T-helper 17 cell (primary cell): ENCODE results near the gene RTEL1. TPM values are rescaled to one million over a fixed set of nuclear protein-coding genes. Genes with fewer than 3 reads are reported as not detected.
"Not testable (repeated sequence)": the region's sequence is repeated elsewhere in the genome, so short reads cannot be mapped to it uniquely, and the experiment has no call there.

Source experiments
- ATAC-seq: fragments of 150-1000 bp; cut with Tn5 transposase; 2 replicates; pipeline ENCODE4 v1.10.0; 2021; ENCODE audit warnings: mild to moderate bottlenecking, moderate library complexity
- DNase-seq, 3 donors: peaks; one replicate each; pipeline versions ENCODE4 v3.0.0 to v3.0.0-alpha.2; 2020 to 2021
- H3K9me3 ChIP-seq: one replicate; pipeline ENCODE4 v1.7.0; 2013; ENCODE audit warnings: low read length, mild to moderate bottlenecking; ENCODE audit not compliant: control insufficient read depth, poor library complexity, severe bottlenecking
- H3K27ac Mint-ChIP-seq: one replicate; pipeline ENCODE4 v1.8.0; 2022; ENCODE audit warnings: mild to moderate bottlenecking, moderate library complexity, mixed read lengths
- H3K27me3 Mint-ChIP-seq: one replicate; pipeline ENCODE4 v1.8.0; 2022; ENCODE audit warnings: mixed read lengths
- H3K36me3 Mint-ChIP-seq: one replicate; pipeline ENCODE4 v1.8.0; 2022; ENCODE audit warnings: low read depth, mixed read lengths
- H3K4me1 Mint-ChIP-seq: one replicate; pipeline ENCODE4 v1.8.0; 2022; ENCODE audit warnings: mild to moderate bottlenecking, mixed read lengths
- H3K4me3 Mint-ChIP-seq: one replicate; pipeline ENCODE4 v1.8.0; 2022; ENCODE audit warnings: mild to moderate bottlenecking, moderate library complexity, mixed read lengths
- total RNA-seq, 4 donors: library from RNA in 2 of 4; stranded (reverse) in 2 of 4; gene quantifications; one replicate each; pipeline ENCODE4 v1.2.3 and lab custom pipeline; 2022 to 2026

RTEL1 gene
- total RNA-seq, 2 donors from 2014 or later: 30.7 to 35.0 TPM

GRCh38 chr20:63636752-63637628 is 21.1 kb upstream of the RTEL1 start:
- Mint-ChIP-seq H3K4me3 (peak overlapping the region; percentile 15), H3K27ac (peak overlapping the region; percentile 99), H3K36me3 (peaks cover 3% of the 10 kb centered on the region), H3K4me1 (peaks cover 27% of the 10 kb centered on the region), H3K27me3 (no peaks in the 10 kb centered on the region)
- DNase-seq (no peak), ATAC-seq (no peak)
- H3K9me3 ChIP-seq: no peaks in the 10 kb centered on the region

- Mint-ChIP-seq H3K4me3 (peak overlapping the region; percentile 90), H3K27me3 (no peaks in the 10 kb centered on the region), H3K4me1 (peaks cover 31% of the 10 kb centered on the region), H3K27ac (peak overlapping the region; percentile 99), H3K36me3 (peaks cover 3% of the 10 kb centered on the region)
- peak; percentile 50 for ATAC-seq
- no peaks in the 10 kb centered on the region for H3K9me3 ChIP-seq
- peak; percentile 50 to 64 (median 63) for DNase-seq
Observed at GRCh38 chr20:63639093-63639975, 18.8 kb upstream of the RTEL1 start.

DNA sequence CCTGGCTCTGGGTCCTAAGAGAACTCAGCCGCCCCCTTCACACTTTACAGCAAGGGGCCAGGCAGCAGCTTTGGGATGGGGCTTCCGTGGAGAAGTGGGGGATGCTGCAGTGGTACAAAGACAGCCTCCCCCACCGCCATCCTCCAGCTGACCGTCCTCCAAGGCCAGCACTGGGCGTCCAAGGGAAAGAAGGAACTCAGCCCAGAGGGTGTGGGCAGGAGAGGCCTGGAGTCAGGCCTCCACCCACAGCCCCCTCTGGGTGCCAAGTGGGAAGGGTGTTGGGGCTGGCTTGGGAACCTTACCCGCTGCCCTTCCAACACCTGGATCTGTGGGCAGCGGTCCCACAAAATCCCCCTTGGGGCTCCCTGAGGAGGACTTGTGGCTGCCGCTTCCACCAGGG is 18.0 kb upstream of the RTEL1 start:
- H3K9me3 ChIP-seq: no peaks in the 10 kb centered on the region
- ATAC-seq: no peak
- Mint-ChIP-seq H3K4me3 (peak overlapping the region; percentile 90), H3K36me3 (peaks cover 3% of the 10 kb centered on the region), H3K4me1 (peaks cover 33% of the 10 kb centered on the region), H3K27me3 (no peaks in the 10 kb centered on the region), H3K27ac (peak overlapping the region; percentile 99)
- no peak for DNase-seq

- peak overlapping the region; percentile 99 for H3K27ac Mint-ChIP-seq
- H3K4me1 Mint-ChIP-seq: peaks cover 29% of the 10 kb centered on the region
- not testable (repeated sequence) for H3K36me3 Mint-ChIP-seq, DNase-seq, ATAC-seq, H3K27me3 Mint-ChIP-seq, H3K9me3 ChIP-seq
- H3K4me3 Mint-ChIP-seq: peak overlapping the region; percentile 90
Observed at GRCh38 chr20:63640686-63641085, 17.4 kb upstream of the RTEL1 start.

GRCh38 chr20:63641146-63641791 is 16.8 kb upstream of the RTEL1 start:
- Mint-ChIP-seq H3K4me1 (peaks cover 26% of the 10 kb centered on the region), H3K27me3 (no peaks in the 10 kb centered on the region), H3K27ac (peak overlapping the region; percentile 41), H3K36me3 (peaks cover 6% of the 10 kb centered on the region), H3K4me3 (peak overlapping the region; percentile 90)
- peak; percentile 32 for ATAC-seq
- peak; percentile 35 to 44 (median 37) for DNase-seq
- H3K9me3 ChIP-seq: no peaks in the 10 kb centered on the region

DNA sequence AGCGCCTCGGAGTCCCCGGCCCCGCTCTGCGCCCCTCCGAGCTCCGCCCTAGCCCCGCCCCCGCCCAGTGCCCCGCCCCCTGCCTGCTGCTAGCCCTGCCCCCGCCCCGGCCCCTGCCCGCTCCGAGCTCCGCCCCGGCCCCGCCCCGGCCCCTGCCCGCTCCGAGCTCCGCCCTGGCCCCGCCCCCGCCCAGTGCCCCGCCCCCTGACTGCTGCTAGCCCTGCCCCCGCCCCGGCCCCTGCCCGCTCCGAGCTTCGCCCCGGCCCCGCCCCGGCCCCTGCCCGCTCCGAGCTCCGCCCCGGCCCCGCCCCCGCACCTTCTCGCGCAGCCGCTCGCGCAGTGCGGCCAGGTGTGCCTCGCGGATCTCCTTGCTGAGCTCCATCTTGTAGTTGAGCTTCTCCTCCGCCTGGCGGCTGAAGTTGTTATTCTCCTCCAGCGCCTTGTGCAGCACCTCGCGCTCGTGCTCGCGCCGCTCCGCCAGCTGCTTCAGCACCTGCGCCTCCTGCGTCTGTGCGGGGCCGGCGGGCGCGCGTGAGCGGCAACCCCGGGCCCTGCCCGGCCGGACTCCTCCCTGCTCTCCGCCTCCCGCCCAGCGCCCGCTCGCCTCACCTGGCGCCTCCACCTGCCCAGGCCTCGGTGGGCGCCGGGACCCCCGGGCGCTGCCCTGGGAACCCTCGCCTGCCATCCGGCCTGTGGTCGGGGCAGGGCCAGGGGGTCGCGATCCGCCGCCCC is 16.2 kb upstream of the RTEL1 start:
- Mint-ChIP-seq H3K27ac (peak overlapping the region; percentile 41), H3K36me3 (peaks cover 6% of the 10 kb centered on the region), H3K27me3 (no peaks in the 10 kb centered on the region), H3K4me3 (peak overlapping the region; percentile 90), H3K4me1 (peaks cover 23% of the 10 kb centered on the region)
- DNase-seq (peak; percentile 97 to 99 (median 98)), ATAC-seq (peak; percentile 78)
- H3K9me3 ChIP-seq: no peaks in the 10 kb centered on the region

- DNase-seq: no peak
Observed at GRCh38 chr20:63642527-63643247, 15.4 kb upstream of the RTEL1 start.

DNA sequence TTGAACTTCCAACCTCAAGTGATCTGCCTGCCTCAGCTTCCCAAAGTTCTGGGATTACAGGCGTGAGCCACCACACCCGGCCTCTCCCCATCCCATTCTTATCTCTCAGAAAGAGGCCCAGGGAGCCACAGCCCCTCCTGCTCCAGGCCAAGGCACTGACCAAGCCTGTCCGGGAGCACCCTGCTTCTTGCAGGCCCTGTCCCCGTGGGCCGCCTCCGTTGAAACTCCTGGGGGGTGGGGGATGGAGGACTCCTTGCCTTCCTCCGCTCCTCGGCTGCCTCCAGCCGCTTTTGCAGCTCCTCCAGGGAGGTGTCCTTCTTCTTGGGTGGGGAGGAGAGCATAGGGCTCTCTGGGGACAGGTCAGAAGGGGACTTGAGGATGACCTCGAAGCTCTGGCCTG is 14.6 kb upstream of the RTEL1 start:
- H3K9me3 ChIP-seq: no peaks in the 10 kb centered on the region
- Mint-ChIP-seq H3K4me3 (peak overlapping the region; percentile 78), H3K4me1 (peaks cover 21% of the 10 kb centered on the region), H3K36me3 (peaks cover 6% of the 10 kb centered on the region), H3K27ac (peak overlapping the region; percentile 84), H3K27me3 (no peaks in the 10 kb centered on the region)
- ATAC-seq (no peak), DNase-seq (no peak)

More at GRCh38 chr20:63642527-63643247, 15.4 kb upstream of the RTEL1 start:
- H3K27ac Mint-ChIP-seq: peak overlapping the region; percentile 84
- H3K4me1 Mint-ChIP-seq: peaks cover 23% of the 10 kb centered on the region
- peak overlapping the region; percentile 78 for H3K4me3 Mint-ChIP-seq
- no peak for ATAC-seq
- peaks cover 6% of the 10 kb centered on the region for H3K36me3 Mint-ChIP-seq
- no peaks in the 10 kb centered on the region for H3K9me3 ChIP-seq
- H3K27me3 Mint-ChIP-seq: no peaks in the 10 kb centered on the region

DNA sequence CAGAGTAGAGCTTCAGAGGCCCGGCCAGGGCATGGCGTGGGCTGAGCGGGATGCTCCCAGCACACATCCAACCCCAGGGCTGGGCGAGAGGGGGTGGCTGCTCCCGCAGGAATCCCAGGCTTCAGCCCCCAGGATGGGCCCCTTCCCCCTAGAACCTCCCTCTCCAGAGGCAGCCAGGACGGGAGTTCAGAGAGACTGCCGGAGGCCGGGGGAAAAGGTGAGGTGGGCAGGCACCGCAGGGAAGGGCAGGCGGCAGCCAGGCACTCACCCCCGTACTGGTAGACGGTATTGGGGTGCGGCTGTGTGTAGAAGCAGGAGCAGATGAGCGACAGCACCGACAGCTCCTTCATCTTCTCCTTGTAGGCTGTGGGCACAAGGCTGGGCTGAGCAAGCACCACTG is 14.2 kb upstream of the RTEL1 start:
- DNase-seq: no peak

DNA sequence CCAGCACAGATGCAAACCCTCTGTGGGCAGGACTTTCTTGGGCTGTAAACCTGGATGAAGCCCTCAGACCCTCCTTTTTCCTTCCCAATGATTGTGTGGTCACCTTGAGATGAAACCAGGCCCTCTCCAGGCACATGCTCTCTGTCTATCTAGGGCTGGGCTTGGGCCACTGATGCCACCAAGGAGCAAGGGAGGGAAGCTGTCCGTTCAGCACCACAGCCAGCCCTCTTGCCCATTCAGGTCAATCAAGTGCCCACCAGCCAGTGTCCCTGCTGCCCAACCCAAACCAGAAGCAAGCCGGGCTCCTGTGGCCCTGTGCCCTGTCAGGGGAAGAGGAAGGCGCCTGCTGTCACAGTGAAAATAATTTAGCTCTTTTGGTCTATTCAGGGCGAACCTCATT is 12.9 kb upstream of the RTEL1 start:
- Mint-ChIP-seq H3K36me3 (peaks cover 3% of the 10 kb centered on the region), H3K27ac (no peak overlapping the region), H3K4me3 (no peak overlapping the region), H3K4me1 (peaks cover 14% of the 10 kb centered on the region), H3K27me3 (no peaks in the 10 kb centered on the region)
- no peaks in the 10 kb centered on the region for H3K9me3 ChIP-seq
- no peak for ATAC-seq
- no peak for DNase-seq

More for the DNA sequence above, 14.2 kb upstream of the RTEL1 start:
- Mint-ChIP-seq H3K4me3 (no peak overlapping the region), H3K36me3 (peaks cover 6% of the 10 kb centered on the region), H3K4me1 (peaks cover 19% of the 10 kb centered on the region), H3K27ac (no peak overlapping the region), H3K27me3 (no peaks in the 10 kb centered on the region)
- ATAC-seq: no peak
- no peaks in the 10 kb centered on the region for H3K9me3 ChIP-seq

DNA sequence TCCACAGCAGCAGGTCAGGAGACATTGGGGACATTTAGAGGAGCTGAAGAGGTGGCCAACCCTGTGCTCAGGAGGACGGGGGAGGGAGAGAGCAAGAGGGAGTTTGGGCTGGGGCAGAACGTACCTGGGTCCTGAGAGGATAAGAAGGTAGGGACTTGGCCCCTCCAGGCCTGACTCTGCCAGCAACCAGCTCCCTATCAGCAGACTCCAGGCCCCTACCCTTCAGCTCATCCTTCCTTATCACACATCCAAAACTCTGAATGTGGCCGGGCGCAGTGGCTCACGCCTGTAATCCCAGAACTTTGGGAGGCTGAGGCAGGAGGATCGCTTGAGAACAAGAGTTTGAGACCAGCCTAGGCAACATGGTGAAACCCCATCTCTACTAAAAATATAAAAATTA is 9.9 kb upstream of the RTEL1 start:
- H3K27me3 Mint-ChIP-seq: no peaks in the 10 kb centered on the region
- H3K9me3 ChIP-seq: no peaks in the 10 kb centered on the region
- no peak for DNase-seq
- H3K4me1 Mint-ChIP-seq: peaks cover 15% of the 10 kb centered on the region
- peaks cover 3% of the 10 kb centered on the region for H3K36me3 Mint-ChIP-seq
- no peak overlapping the region for H3K27ac Mint-ChIP-seq
- no peak for ATAC-seq
- no peak overlapping the region for H3K4me3 Mint-ChIP-seq
